Measurements from ENCODE around the gene TMEM176A. TPM values are rescaled to one million over a fixed set of nuclear protein-coding genes. Genes with fewer than 3 reads are reported as not detected.
A peak's percentile ranks its signal among the peaks of the same experiment; 100 is the strongest.

Gene TMEM176A
- total and polyA plus RNA-seq, 8 donors: 2.7 to 48.8 (median 5.9) TPM

DNA sequence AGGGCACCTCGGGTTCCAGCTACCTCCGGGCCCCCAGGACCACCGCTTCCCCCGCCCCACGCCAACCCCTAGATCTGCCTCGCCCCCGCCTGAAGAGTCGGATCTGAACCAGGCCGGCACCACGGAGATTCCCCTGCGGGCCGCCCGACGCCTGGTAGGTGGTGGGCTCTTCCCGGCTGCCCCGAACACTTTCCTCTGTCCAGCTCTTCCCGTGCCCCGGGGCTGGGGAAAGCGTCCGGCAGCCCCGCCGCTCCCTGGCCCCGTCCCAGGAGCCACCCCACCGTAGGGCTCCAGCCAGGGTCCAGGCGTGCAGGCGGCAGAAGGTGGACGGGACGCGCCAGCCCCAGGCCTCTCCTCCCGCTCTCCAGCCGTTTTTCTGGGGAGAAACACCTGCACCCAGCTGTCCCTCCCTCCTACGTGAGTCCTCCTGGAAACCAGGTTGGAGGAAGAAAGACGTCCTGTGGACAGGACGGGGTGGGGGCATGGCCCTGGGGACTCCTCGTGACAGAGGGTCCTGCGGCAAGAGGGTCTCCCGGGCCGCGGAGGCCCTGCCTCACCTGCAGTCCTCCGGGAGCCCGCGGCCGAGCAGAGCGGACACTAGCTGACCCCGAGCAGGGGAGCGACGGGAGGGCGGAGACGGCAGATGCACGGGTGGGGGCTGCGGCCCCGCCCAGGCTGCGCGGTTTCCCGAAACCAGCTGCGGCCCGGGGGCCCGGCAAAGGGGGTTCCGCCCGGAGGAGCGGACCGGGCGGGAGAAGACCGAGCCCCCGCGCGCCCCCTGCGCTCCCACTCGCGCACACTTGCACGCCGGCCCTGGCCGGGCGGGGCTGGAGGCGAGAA, 608 bp upstream of the TMEM176A start, which contains the start of gene TMEM176B:
TSS of gene TMEM176B (minus strand) at position 624 of the 840 bp plus-strand sequence. CDS start 3,795 bp downstream, outside the sequence.
- peaks cover 0 to 17% of the 10 kb centered on the region in 2 donors for H3K4me1 ChIP-seq
- TF ChIP-seq, protein P1, sequence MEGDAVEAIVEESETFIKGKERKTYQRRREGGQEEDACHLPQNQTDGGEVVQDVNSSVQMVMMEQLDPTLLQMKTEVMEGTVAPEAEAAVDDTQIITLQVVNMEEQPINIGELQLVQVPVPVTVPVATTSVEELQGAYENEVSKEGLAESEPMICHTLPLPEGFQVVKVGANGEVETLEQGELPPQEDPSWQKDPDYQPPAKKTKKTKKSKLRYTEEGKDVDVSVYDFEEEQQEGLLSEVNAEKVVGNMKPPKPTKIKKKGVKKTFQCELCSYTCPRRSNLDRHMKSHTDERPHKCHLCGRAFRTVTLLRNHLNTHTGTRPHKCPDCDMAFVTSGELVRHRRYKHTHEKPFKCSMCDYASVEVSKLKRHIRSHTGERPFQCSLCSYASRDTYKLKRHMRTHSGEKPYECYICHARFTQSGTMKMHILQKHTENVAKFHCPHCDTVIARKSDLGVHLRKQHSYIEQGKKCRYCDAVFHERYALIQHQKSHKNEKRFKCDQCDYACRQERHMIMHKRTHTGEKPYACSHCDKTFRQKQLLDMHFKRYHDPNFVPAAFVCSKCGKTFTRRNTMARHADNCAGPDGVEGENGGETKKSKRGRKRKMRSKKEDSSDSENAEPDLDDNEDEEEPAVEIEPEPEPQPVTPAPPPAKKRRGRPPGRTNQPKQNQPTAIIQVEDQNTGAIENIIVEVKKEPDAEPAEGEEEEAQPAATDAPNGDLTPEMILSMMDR (IDR thresholded peaks at IDR 0.05): no peak
- peaks cover 18 to 78% of the 10 kb centered on the region in 2 donors for H3K27me3 ChIP-seq
- H3K27ac ChIP-seq: peak within 1 kb of the TSS; percentile 13 to 27
- intact Hi-C loops (cut with DNase I): no loop called here
- DNase-seq: peak in 2 of 4 donors; percentile 60 to 79
- no peaks in the 10 kb centered on the region for H3K9me3 ChIP-seq
- peak within 1 kb of the TSS; percentile 48 to 53 for H3K4me3 ChIP-seq
- H3K36me3 ChIP-seq: no peaks in the 10 kb centered on the region
- ATAC-seq: peak; percentile 79

DNA sequence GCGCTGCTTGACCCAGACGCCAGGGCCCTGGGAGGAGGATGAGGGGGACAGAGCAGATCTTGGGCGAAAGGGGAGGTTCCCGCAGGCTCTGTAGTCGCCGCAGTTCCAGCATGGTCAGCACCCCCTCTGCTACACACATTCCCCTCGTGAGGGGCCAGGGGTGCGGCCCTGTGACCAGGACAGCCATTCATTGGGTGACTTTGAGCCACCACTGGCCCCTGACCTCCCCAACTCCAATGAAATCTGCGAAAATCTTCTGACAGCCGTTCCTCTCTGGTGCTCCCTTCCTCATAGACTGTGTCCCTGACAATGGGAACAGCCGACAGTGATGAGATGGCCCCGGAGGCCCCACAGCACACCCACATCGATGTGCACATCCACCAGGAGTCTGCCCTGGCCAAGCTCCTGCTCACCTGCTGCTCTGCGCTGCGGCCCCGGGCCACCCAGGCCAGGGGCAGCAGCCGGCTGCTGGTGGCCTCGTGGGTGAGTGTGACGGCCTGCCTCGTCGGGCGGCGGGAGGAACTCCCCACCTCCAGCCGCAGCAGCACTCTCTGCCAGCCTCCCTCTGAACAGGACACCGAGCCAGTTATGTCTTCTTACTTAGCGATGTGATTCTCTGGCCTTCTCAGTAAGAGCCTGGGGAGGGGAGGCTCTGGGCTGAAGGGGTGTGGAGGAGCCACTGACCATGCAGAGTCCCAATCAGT, 825 bp downstream of the TMEM176A start:
- intact Hi-C loops (cut with DNase I): no loop called here
- Histone ChIP-seq H3K27ac (peak overlapping the region in 1 of 2 donors; percentile 27), H3K9me3 (peaks cover 0 to 10% of the 10 kb centered on the region in 2 donors), H3K4me1 (peaks cover 0 to 17% of the 10 kb centered on the region in 2 donors), H3K27me3 (peaks cover 18 to 65% of the 10 kb centered on the region in 2 donors), H3K36me3 (no peaks in the 10 kb centered on the region), H3K4me3 (peak overlapping the region; percentile 48 to 53)
- DNase-seq (peak in 1 of 4 donors; percentile 61), ATAC-seq (peak; percentile 14)
- TF ChIP-seq, protein P1 (IDR thresholded peaks at IDR 0.05): no peak

DNA sequence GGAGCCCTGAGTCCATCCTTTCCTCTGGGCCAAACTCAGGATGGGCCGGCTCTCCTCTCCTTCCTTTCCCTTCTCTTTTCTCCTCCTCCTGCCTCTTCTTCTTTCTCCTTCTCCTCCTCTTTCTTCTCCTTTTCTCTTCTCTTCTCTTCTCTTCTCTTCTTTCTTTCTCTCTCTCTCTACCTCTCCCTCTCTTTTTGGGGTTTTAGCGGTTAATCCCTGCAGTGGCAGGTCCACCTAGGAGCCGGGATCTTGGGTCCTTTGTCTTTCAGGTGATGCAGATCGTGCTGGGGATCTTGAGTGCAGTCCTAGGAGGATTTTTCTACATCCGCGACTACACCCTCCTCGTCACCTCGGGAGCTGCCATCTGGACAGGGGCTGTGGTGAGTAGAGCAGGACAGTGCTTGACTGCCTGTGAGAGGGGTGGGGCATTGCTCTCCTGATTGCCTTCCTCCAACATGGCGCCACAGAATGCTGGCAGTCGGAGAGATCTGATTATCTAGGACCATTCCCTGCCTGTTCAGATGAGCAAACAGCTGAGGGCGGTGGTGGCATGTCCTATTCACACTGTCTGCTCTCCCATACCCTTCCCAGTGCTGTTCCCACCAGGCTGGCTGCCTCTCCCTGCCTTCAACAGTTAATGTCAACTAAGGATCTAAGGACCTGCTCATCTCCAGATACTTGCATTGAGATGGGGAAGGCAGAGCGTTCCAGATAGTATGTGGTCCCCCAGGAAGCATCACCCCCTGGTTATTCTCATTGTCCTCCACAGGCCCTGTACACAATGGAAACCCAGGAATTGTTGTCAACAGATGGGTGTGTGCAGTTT, 1.6 kb downstream of the TMEM176A start:
- Histone ChIP-seq H3K36me3 (no peaks in the 10 kb centered on the region), H3K9me3 (peaks cover 0 to 18% of the 10 kb centered on the region in 2 donors), H3K4me3 (peak overlapping the region in 1 of 2 donors; percentile 48), H3K27me3 (peaks cover 18 to 57% of the 10 kb centered on the region in 2 donors), H3K4me1 (peaks cover 0 to 17% of the 10 kb centered on the region in 2 donors), H3K27ac (no peak overlapping the region)
- TF ChIP-seq, protein P1 (IDR thresholded peaks at IDR 0.05): no peak
- ATAC-seq: no peak
- intact Hi-C loops (cut with DNase I): no loop called here
- no peak for DNase-seq

DNA sequence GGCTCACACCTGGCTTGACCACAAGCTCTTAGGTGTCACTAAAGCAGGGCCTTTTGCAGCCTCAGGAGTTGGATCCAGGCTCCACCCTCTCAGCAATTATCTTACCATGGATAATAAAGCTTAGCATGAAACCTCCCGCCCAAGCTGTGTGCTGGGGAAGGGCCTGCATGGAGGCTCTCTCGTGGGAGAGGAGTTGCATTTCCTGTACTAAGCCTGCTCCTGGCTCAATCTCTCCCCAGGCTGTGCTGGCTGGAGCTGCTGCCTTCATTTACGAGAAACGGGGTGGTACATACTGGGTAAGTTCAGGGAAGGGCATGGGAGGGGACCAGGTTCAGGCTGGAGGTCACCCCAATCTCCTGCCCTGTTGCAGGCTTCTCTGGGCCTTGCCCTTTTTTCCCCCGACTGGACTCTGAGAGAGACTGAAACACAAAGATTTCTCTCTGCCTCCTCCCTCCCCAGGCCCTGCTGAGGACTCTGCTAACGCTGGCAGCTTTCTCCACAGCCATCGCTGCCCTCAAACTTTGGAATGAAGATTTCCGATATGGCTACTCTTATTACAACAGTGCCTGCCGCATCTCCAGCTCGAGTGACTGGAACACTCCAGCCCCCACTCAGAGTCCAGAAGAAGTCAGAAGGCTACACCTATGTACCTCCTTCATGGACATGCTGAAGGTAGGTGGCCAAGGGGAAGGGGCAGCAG, 2.7 kb downstream of the TMEM176A start:
- no peak overlapping the region for H3K27ac ChIP-seq
- no peaks in the 10 kb centered on the region for H3K36me3 ChIP-seq
- TF ChIP-seq, protein P1 (IDR thresholded peaks at IDR 0.05): no peak
- intact Hi-C loops (cut with DNase I): no loop called here
- DNase-seq: no peak
- peaks cover 0 to 19% of the 10 kb centered on the region in 2 donors for H3K9me3 ChIP-seq
- H3K4me1 ChIP-seq: peaks cover 0 to 17% of the 10 kb centered on the region in 2 donors
- no peak for ATAC-seq
- peaks cover 18 to 46% of the 10 kb centered on the region in 2 donors for H3K27me3 ChIP-seq
- H3K4me3 ChIP-seq: no peak overlapping the region

Data from left lung (tissue), 10 donors.